GM12874 (cell line): Measurements from ENCODE around the gene KCNC2.

Experiments
- CTCF ChIP-seq: IDR thresholded peaks from 2 replicates; pipeline ENCODE4 v1.5.1; 2011; ENCODE audit warnings: low read depth, mild to moderate bottlenecking, control low read depth, low read length, moderate library complexity; ENCODE audit not compliant: insufficient read depth

KCNC2 gene

GRCh38 chr12:75190846-75191245 lies 18.8 kb downstream of the KCNC2 start:
- no peak for TF ChIP-seq CTCF

GRCh38 chr12:75184516-75184915 lies 25.1 kb downstream of the KCNC2 start:
- TF ChIP-seq CTCF, result no peak

- TF ChIP-seq CTCF, result no peak
Measured at GRCh38 chr12:75183967-75184366, 25.7 kb downstream of the KCNC2 start.

- TF ChIP-seq CTCF, result no peak
Measured at GRCh38 chr12:75177997-75178396, 31.6 kb downstream of the KCNC2 start.

GRCh38 chr12:75172611-75173010 lies 37.0 kb downstream of the KCNC2 start:
- TF ChIP-seq CTCF, result no peak

GRCh38 chr12:75170640-75171185 lies 38.9 kb downstream of the KCNC2 start:
- TF ChIP-seq CTCF, result no peak

- TF ChIP-seq CTCF, result no peak
Measured at GRCh38 chr12:75162845-75163244, 46.8 kb downstream of the KCNC2 start.
